BE2C (cell line): Measurements from ENCODE around the gene MOXD1.
"Not testable (repeated sequence)": the region's sequence is repeated elsewhere in the genome, so short reads cannot be mapped to it uniquely, and the experiment has no call there.

Experiments
- DNase-seq: peaks from one replicate; pipeline ENCODE4 v3.0.0-alpha.2; 2020
- H3K27me3 ChIP-seq: fragments of 250-450 bp; sonication (Bioruptor Pico); 2 replicates; pipeline ENCODE4 v1.5.1; 2020; ENCODE audit warnings: mild to moderate bottlenecking
- H3K36me3 ChIP-seq: fragments of 250-450 bp; sonication (Bioruptor Pico); 2 replicates; pipeline ENCODE4 v1.5.1; 2020; ENCODE audit warnings: mild to moderate bottlenecking
- H3K4me1 ChIP-seq: fragments of 250-450 bp; sonication (Bioruptor Pico); 2 replicates; pipeline ENCODE4 v1.5.1; 2020
- H3K4me3 ChIP-seq: 2 replicates; pipeline ENCODE4 v1.5.1; 2011; ENCODE audit warnings: low read depth, low read length
- H3K9me3 ChIP-seq: fragments of 250-450 bp; sonication (Bioruptor Pico); 2 replicates; pipeline ENCODE4 v1.5.1; 2020
- CTCF ChIP-seq: IDR thresholded peaks from 2 replicates; pipeline ENCODE4 v1.5.1; 2012; ENCODE audit warnings: mild to moderate bottlenecking, low read depth, low read length

MOXD1 gene

GRCh38 chr6:132354517-132355167 lies 46.6 kb downstream of the MOXD1 start:
- no peak overlapping the region for H3K4me3 ChIP-seq
- peak; percentile 14 for DNase-seq
- no peaks in the 10 kb centered on the region for H3K9me3 ChIP-seq
- H3K36me3 ChIP-seq = no peaks in the 10 kb centered on the region
- H3K4me1 ChIP-seq = no peaks in the 10 kb centered on the region; the same call in none of the 2 replicates
- no peaks in the 10 kb centered on the region for H3K27me3 ChIP-seq
- no peak for TF ChIP-seq CTCF

- DNase-seq, H3K4me1 ChIP-seq, H3K9me3 ChIP-seq, H3K4me3 ChIP-seq, H3K36me3 ChIP-seq, H3K27me3 ChIP-seq: not testable (repeated sequence)
These were observed 49.3 kb downstream of the MOXD1 start for GRCh38 chr6:132351986-132352385.

- no peaks in the 10 kb centered on the region for H3K36me3 ChIP-seq
- no peaks in the 10 kb centered on the region for H3K27me3 ChIP-seq
- H3K9me3 ChIP-seq = no peaks in the 10 kb centered on the region
- TF ChIP-seq CTCF = no peak
- peaks cover 7% of the 10 kb centered on the region; the same call in 1 of the 2 replicates for H3K4me1 ChIP-seq
- DNase-seq = no peak
- H3K4me3 ChIP-seq = no peak overlapping the region
These were observed 53.0 kb downstream of the MOXD1 start for GRCh38 chr6:132348231-132348630.

- no peak for TF ChIP-seq CTCF
These were observed 56.5 kb downstream of the MOXD1 start for GRCh38 chr6:132344811-132345210.

GRCh38 chr6:132341646-132342045 lies 59.6 kb downstream of the MOXD1 start:
- no peak for TF ChIP-seq CTCF
- Histone ChIP-seq H3K27me3 (no peaks in the 10 kb centered on the region; the same call in 1 of the 2 replicates), H3K4me3 (no peak overlapping the region), H3K36me3 (no peaks in the 10 kb centered on the region), H3K4me1 (peaks cover 7% of the 10 kb centered on the region; the same call in 1 of the 2 replicates), H3K9me3 (no peaks in the 10 kb centered on the region)
- no peak for DNase-seq

More at GRCh38 chr6:132344811-132345210, 56.5 kb downstream of the MOXD1 start:
- no peaks in the 10 kb centered on the region for H3K9me3 ChIP-seq
- H3K36me3 ChIP-seq = no peaks in the 10 kb centered on the region
- peak; percentile 27 for DNase-seq
- no peak overlapping the region for H3K4me3 ChIP-seq
- H3K27me3 ChIP-seq = no peaks in the 10 kb centered on the region
- peaks cover 7% of the 10 kb centered on the region; the same call in 1 of the 2 replicates for H3K4me1 ChIP-seq

GRCh38 chr6:132334521-132334885 lies 66.8 kb downstream of the MOXD1 start:
- DNase-seq = no peak
- Histone ChIP-seq H3K9me3 (no peaks in the 10 kb centered on the region), H3K36me3 (no peaks in the 10 kb centered on the region), H3K4me1 (no peaks in the 10 kb centered on the region), H3K27me3 (no peaks in the 10 kb centered on the region; the same call in 1 of the 2 replicates), H3K4me3 (no peak overlapping the region)
- no peak for TF ChIP-seq CTCF
